K562 (cell line): ENCODE results near the gene CORO6.

ENCODE experiments used
- MAFK ChIP-seq: IDR thresholded peaks from 2 replicates; pipeline ENCODE4 v1.6.1; 2011; ENCODE audit warnings: low read length, improper control_type of control experiment
- ZNF124 ChIP-seq: sonication (generic); formaldehyde crosslinking; IDR thresholded peaks from 2 replicates; pipeline ENCODE4 v1.8.1; 2022; ENCODE audit warnings: missing genetic modification reagents
- ZNF717 ChIP-seq: fragments of 250-450 bp; sonication (Bioruptor Pico); IDR thresholded peaks from 2 replicates; pipeline ENCODE4 v1.5.0; 2021
- TF ChIP-seq, protein P1 (sequence below), 3 experiments: IDR thresholded peaks in 2 of 3; conservative IDR thresholded peaks in 1 of 3; 2 replicates each; pipeline ENCODE4 v1.5.1; 2011 to 2012; ENCODE audit warnings: low read length in 3 of 3, mild to moderate bottlenecking in 3 of 3, control low read depth in 2 of 3, improper control_type of control experiment in 1 of 3, inconsistent platforms in 1 of 3, low read depth in 1 of 3, mixed read lengths in 1 of 3, moderate library complexity in 1 of 3; ENCODE audit not compliant: insufficient read depth in 2 of 3

DNA sequence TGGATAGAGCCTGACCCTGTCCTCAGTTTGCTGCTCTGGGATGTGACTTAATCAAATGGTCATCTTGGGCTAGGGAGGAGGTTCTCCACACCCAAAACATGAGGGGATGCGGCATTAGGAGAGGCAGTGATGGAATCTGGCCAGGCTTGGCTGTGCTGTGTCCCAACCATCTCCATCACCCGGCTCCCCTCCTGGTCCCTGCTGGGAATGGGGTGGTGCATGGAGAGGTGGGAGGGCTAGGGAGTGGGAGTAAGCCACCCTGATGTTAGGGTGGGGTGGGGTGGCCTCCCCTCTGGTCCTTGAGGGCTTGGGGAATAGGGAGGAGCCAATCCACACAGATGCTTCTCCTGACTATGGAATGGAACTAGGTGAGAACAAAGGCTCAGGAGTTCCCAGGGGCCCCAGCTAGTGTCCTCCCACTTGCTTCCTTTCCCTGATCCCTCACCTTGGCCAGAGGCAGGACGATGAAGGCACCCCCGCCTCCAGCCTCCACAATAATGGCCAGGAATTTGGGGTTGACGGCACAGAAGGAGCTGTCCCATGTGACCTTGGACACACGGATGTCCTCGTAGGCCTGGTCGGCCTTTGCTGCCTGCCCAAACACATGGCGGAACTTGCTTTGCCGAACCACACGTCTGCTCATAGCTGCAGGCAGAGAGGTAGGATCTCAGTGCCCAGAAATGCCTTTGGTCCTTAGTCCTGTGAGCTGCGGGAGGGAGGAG is 1.8 kb downstream of the CORO6 start:
- TF ChIP-seq, protein P1, sequence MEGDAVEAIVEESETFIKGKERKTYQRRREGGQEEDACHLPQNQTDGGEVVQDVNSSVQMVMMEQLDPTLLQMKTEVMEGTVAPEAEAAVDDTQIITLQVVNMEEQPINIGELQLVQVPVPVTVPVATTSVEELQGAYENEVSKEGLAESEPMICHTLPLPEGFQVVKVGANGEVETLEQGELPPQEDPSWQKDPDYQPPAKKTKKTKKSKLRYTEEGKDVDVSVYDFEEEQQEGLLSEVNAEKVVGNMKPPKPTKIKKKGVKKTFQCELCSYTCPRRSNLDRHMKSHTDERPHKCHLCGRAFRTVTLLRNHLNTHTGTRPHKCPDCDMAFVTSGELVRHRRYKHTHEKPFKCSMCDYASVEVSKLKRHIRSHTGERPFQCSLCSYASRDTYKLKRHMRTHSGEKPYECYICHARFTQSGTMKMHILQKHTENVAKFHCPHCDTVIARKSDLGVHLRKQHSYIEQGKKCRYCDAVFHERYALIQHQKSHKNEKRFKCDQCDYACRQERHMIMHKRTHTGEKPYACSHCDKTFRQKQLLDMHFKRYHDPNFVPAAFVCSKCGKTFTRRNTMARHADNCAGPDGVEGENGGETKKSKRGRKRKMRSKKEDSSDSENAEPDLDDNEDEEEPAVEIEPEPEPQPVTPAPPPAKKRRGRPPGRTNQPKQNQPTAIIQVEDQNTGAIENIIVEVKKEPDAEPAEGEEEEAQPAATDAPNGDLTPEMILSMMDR (IDR thresholded peaks at IDR 0.05 in 2 of 3, conservative IDR thresholded peaks at IDR 0.05 in 1 of 3; ENCODE audit: insufficient read depth in 2 of 3, low read depth in 1 of 3, low read length in 3 of 3), result no peak
- TF ChIP-seq MAFK (no peak), ZNF124 (no peak), ZNF717 (CRISPR knock-in tag) (no peak)
